HG03439 (cell line): ENCODE data around the gene ARID4A.
"Not testable (repeated sequence)": the region's sequence is repeated elsewhere in the genome, so short reads cannot be mapped to it uniquely, and the experiment has no call there.

Experiments
- ATAC-seq: cut with Tn5 transposase; IDR thresholded peaks from one replicate; pipeline ENCODE4 v1.9.1; 2021; ENCODE audit warnings: mild to moderate bottlenecking, moderate library complexity; ENCODE audit not compliant: unreplicated experiment

ARID4A gene

GRCh38 chr14:58353516-58354299 is 55.4 kb downstream of the ARID4A start:
- ATAC-seq, result no peak

DNA sequence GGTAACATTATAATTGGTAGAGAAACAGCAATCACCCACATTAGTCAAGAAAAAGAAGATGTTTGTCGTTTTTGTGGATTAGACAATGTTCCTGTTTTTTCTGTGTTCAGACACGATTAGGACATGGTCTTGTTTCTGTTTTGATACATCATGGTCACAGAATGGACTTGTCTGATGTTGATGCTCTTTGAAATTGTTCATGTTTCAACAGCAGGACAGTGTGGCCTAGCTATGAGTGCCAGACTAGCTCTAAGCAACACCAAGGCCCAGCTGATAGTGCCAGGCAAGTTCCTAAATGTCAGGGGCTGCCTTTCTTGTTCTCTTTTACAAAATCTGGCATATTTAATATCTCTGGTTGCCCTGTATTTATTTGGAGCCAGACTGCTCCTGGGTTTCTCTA is 56.5 kb downstream of the ARID4A start:
- no peak for ATAC-seq

GRCh38 chr14:58356268-58356667 is 57.9 kb downstream of the ARID4A start:
- no peak for ATAC-seq

DNA sequence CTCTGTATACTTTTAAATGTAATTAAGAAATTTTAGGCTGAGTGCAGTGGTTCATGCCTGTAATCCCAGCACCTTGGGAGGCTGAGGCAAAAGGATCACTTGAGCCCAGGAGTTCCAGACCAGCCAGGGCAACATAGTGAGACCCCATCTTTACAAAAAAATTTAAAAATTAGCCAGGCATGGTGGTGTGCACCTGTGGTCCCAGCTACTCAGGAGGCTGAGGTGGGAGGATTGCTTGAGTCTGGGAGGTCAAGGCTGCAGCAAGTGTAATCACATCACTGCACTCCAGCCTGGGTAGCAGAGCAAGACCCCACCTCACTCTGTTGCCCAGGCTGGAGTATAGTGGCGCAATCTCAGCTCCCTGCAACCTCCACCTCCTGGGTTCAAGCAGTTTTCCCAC is 63.9 kb downstream of the ARID4A start:
- not testable (repeated sequence) for ATAC-seq

- no peak for ATAC-seq
Observed at GRCh38 chr14:58362798-58363412, 64.5 kb downstream of the ARID4A start.

DNA sequence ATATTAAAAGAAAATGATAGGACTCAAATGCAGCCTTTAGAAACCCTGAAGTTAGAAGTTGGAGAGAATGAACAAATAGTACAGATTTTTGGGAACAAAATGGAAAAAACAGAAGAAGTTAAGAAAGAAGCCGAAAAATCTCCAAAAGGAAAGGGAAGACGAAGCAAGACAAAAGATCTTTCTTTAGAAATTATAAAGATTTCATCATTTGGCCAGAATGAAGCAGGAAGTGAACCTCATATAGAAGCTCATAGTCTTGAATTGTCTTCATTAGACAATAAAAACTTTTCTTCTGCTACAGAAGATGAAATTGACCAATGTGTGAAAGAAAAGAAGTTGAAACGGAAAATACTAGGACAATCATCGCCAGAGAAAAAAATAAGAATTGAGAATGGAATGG is 66.0 kb downstream of the ARID4A start:
- ATAC-seq, result no peak

DNA sequence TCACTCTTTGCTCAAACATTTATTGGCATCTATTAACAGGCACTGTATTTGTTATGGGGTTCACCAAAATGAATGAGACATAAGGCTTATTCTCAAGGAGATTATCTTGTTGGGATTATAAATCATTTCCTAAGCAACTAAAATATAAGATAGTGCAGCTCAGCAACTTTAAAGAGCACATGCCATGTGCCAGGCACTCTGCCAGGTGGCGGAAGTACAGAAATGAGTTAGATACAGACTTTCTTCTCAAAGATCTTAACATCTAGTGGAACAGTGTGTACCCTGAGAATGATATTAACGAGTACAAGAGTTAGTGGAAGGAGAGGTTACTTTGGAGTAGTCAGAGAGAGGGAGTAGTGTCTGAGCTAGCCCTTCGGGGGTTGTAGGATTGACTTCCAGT is 68.9 kb downstream of the ARID4A start:
- ATAC-seq, result no peak

DNA sequence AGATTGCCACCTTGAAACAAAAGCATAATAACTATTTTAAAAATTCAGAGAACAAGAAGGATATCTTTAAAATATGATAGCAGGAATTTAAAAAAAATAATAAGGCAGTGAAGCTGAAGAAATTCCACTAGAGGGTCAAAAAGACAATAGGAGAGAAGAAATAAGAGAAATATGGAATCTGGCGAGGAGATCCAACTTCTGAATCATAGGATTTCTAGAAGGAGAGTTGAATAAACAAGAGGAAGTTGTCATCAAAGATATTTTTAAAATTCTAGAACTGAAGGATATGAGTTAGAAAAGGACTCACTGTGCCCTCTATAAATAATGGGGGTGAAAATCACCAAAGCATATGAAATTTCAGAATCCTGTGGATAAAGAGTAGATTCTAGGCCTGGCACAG is 70.6 kb downstream of the ARID4A start:
- ATAC-seq, result no peak

DNA sequence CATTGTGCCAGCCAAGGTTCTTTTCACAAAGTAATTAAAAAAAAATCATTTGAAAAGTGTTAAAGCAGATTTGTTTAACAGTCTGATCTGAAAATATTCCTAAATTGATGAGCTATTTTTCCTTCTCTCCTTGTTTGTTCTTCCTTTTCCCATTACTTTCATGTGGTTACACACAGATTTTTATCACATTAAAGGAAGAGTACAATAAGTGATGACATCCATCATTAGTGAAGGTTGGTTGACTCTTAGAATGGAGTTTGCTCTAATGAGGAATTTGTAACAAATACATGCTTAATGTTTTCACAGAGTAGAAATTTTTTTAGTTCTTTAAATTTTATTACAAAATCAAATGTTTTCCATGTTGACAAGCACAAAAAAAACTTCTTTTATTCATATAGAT is 78.4 kb downstream of the ARID4A start:
- no peak for ATAC-seq

DNA sequence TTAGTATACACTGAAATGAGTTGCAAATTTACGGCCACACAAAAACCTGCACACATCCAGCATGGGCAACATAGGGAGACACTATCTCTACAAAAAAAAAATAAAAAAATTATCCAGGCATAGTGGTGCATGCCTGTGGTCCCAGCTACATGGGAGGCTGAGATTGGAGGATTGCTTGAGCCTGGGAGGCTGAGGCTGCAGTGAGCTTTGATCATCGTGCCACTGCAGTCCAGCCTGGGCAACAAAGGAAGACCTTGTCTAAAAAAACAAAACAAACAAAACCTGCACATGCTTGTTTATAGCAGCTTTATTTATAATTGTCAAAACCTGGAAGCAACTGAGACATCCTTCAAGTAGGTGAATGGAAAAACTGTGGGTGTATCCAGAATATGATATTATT is 92.5 kb downstream of the ARID4A start:
- no peak for ATAC-seq

DNA sequence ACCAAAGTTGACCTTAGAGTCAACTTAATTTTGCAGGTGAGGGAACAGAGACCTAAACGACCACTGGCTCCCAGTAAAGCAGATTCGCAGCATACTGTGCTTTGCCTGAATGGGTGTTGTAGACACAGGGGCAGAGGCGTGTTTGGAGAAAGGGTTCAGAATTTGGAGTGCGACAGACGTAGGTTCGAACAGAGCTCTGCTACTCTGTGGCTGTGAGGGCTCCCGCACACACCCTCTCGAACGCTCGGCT is 97.1 kb downstream of the ARID4A start:
- no peak for ATAC-seq

DNA sequence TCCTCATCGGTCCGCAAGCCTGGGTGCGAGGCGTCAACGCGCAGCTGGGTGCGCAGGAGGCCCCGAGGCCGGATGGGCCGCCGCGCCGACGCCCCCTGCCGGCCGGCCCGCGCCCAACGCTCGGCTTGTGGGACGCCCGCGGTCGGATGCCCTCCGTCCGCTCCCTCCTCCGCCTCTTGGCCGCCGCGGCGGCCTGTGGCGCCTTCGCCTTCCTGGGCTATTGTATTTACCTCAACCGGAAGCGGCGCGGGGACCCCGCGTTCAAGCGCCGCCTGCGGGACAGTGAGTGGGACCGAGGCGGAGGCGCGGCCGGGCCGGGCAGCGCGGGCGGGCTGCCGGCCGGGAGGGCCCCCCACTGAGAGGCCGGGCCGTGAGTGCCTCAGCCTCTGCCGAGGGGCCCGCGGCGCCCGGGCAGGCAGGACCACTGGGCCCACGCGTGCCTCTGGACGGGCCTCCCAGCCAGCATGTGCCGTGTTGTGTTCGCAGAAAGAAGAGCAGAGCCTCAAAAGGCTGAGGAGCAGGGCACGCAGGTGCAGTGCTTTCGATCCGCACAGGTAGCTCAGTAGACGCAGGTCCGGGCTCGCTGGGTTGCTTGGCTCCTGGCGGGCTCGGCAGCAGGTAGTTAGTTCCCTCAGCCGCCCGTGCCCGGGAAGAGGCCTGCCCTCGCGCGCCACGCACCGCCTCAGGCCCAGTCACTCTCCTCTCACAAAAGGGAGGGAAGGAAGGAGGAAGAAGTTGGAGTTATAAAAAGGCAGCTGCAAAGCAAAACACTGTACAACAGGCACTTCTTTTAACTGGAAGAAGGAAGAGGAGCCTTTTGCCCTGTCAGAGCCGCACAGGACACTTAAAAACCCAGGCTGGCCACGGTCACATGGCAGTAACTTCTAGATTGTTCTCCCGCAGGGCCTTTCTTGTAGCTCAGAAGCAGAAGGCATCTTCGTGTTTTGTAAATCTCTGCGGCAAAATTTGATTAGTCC is 97.7 kb downstream of the ARID4A start, which contains the start of gene TOMM20L:
TSS of gene TOMM20L (plus strand) at position 119 of the 977 bp plus-strand sequence. CDS start at position 147, 28 bp downstream.
- peak; percentile 95 for ATAC-seq

DNA sequence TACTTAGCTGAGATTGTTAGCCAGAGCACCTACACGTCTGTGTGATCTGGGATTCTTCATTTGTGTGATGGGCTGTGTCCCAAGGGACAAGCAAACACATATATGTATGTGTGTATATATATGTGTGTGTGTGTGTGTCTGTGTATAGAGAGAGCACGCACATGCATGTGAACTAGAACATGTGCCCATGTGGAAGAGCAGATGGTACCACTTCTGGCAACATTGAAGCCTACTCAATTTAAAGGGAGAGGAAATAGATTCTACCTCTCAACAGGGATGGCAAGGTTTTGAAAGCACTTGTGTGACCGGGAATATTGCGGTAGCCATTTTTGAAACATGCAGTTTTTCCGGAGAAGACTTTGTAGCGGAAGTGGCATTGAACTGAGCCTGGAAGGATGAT is 98.8 kb downstream of the ARID4A start:
- ATAC-seq, result no peak

DNA sequence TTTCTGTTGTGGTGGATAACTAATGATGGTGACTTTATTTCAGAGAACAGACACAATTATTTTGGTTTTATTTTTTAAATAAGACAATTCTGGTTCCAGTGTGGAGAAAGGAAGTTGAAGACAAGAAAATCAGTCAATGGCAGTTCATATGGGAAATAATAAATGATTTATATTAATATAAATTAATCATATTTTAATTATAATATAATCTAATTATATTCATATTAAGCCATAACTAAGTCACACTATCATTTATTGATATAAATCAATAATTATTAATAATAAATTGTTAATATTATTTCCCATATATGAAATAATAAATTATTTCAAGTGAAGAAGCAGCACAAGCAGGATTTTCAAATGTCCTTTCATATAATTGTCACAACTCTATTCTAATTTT is 100.1 kb downstream of the ARID4A start:
- ATAC-seq, result no peak

- no peak for ATAC-seq
Observed at GRCh38 chr14:58398895-58399294, 100.5 kb downstream of the ARID4A start.

DNA sequence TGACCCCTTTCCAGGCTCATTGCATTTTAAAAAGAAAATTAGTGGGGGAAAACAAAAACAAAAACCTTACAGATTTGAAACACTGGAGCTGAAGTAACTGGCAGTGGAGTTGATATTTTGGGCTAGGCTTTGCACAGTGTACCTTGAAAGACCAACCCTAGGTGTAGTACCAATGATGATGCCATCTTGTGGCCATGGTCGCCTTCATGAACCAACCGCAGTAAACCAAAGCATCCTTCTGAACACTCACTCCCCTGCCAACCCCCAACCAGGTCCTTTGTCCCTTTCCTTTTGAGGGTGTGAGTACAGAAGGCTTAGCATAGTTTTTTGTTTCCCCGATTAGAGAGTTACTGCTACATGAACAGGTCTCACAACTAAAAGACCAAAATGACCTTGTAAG is 103.2 kb downstream of the ARID4A start:
- ATAC-seq, result no peak

DNA sequence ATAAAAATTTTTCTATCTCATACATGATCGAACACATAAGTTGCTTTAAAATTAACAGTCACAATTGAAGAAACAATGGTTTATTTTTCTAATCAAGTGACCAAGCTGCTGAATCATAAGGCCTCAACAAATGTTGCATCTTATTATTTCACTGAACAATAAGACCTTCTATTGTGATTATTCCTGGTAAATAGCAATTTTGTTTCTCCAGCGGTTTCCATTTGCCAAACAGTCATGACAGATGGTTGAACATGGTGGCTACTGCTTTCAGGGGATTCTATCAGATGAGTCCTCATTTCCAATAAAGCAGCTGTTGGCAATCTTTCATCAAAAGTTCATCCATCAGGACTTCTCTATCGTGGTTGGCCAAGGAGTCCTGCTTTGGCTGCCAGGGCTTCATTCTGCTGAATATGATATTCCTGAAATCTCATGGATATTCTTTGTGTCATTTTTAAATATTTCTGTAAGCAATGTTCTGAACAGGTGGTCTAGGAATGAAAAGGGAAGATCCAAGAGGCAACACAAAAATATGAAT is 110.4 kb downstream of the ARID4A start:
- ATAC-seq, result no peak

GRCh38 chr14:58414845-58415244 is 116.5 kb downstream of the ARID4A start:
- ATAC-seq, result no peak

GRCh38 chr14:58415636-58416547 is 117.5 kb downstream of the ARID4A start:
- ATAC-seq, result no peak

GRCh38 chr14:58416934-58417333 is 118.6 kb downstream of the ARID4A start:
- not testable (repeated sequence) for ATAC-seq
